ENCODE results near the gene NTSR1. TPM values are rescaled to one million over a fixed set of nuclear protein-coding genes. Genes with fewer than 3 reads are reported as not detected.
A peak's percentile ranks its signal among the peaks of the same experiment; 100 is the strongest.

The NTSR1 gene
- total and polyA plus RNA-seq, 12 donors: 0.03 to 0.14 (median 0.11) TPM; not detected in 9

DNA sequence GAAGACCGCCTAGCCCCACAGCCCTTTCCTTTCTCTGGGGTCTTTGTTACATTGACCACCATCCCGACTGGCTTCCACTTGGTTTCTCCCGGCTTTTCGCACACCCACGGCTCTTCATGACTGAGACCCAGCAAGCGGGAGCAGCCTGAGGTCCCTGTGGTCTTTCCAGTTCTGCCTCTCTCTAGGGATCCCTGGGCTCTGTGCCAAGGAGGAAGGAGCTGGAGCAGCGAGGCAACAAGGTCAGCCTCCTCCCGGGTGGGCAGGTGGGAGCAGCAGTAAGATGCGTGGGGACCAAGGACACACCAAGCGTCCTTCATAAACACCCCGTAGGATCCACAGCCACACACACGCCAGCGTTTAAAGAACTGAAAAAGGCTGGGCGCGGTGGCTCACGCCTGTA is 58.1 kb downstream of the NTSR1 start:
- Histone ChIP-seq H3K9me3 (replicated peaks in 1 of 3) (no peaks in the 10 kb centered on the region), H3K27ac (no peak overlapping the region), H3K27me3 (peaks cover 4% of the 10 kb centered on the region), H3K4me1 (replicated peaks in 1 of 2) (peaks cover 4 to 8% of the 10 kb centered on the region in 2 donors), H3K36me3 (replicated peaks in 1 of 2) (no peaks in the 10 kb centered on the region), H3K4me3 (no peak overlapping the region)
- TF ChIP-seq, protein P1, sequence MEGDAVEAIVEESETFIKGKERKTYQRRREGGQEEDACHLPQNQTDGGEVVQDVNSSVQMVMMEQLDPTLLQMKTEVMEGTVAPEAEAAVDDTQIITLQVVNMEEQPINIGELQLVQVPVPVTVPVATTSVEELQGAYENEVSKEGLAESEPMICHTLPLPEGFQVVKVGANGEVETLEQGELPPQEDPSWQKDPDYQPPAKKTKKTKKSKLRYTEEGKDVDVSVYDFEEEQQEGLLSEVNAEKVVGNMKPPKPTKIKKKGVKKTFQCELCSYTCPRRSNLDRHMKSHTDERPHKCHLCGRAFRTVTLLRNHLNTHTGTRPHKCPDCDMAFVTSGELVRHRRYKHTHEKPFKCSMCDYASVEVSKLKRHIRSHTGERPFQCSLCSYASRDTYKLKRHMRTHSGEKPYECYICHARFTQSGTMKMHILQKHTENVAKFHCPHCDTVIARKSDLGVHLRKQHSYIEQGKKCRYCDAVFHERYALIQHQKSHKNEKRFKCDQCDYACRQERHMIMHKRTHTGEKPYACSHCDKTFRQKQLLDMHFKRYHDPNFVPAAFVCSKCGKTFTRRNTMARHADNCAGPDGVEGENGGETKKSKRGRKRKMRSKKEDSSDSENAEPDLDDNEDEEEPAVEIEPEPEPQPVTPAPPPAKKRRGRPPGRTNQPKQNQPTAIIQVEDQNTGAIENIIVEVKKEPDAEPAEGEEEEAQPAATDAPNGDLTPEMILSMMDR (IDR thresholded peaks at IDR 0.05): no peak
- no peak for TF ChIP-seq POLR2A (IDR thresholded peaks at IDR 0.05)
- 36 to 46% (median 43%) methylated on average over 16 of the region's 16 CpGs for WGBS, 4 donors
- intact Hi-C loops (cut with DNase I): no loop called here
- DNase-seq: no peak

GRCh38 chr20:62768234-62768546 is 59.6 kb downstream of the NTSR1 start:
- 82 to 91% (median 86%) methylated on average over 4 to 8 of the region's 8 CpGs for WGBS, 4 donors
- DNase-seq: no peak
- Histone ChIP-seq H3K36me3 (replicated peaks in 1 of 2) (no peaks in the 10 kb centered on the region), H3K27ac (peak overlapping the region in 1 of 5 donors; percentile 16), H3K4me3 (no peak overlapping the region), H3K4me1 (replicated peaks in 1 of 2) (peaks cover 8 to 15% of the 10 kb centered on the region in 2 donors), H3K9me3 (replicated peaks in 1 of 3) (no peaks in the 10 kb centered on the region), H3K27me3 (peaks cover 4% of the 10 kb centered on the region)
- intact Hi-C loops (cut with DNase I): no loop called here
- TF ChIP-seq POLR2A (IDR thresholded peaks at IDR 0.05): no peak
- TF ChIP-seq, protein P1 (IDR thresholded peaks at IDR 0.05): no peak

DNA sequence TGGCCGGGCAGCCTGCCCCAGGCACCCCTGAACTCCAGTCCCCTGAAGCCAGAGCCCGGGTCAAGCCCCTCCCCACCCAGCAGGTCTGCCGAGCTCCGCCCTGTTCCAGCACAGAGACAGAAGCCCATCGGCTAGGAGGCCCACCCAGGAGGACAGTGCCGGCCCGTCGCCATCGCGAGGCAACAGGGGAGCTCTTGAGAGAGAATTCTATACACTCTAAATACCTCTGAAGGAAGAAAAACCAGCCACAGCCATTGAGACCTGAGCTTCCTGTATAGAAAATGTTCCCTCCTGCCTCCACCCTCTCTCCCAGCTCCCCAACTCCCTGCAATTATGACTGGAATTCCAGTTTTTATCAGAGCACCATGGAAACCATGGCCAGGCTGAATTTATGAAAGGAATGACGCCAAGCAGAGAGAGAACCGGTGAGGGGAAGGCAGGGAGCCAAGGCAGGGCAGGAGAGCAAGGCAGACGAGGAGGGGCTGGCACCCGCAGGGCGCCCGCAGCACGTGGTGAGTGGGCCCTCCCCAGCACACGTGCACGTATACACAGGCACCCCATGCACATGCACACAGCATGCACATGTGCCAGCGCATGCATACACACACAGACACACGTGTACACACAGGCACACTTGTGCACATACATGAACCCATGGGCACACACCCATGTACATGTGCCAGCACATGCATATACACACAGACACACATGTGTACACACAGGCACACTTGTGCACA is 60.1 kb downstream of the NTSR1 start:
- intact Hi-C loops (cut with DNase I): no loop called here
- peaks cover 4% of the 10 kb centered on the region for H3K27me3 ChIP-seq
- peaks cover 8 to 15% of the 10 kb centered on the region in 2 donors for H3K4me1 ChIP-seq (replicated peaks in 1 of 2)
- peak in 1 of 2 donors; percentile 19 for TF ChIP-seq POLR2A (IDR thresholded peaks at IDR 0.05)
- TF ChIP-seq, protein P1 (IDR thresholded peaks at IDR 0.05): no peak
- DNase-seq: peak; percentile 71 to 90 (median 79)
- H3K36me3 ChIP-seq (replicated peaks in 1 of 2): no peaks in the 10 kb centered on the region
- H3K27ac ChIP-seq: peak overlapping the region in 1 of 5 donors; percentile 16
- H3K4me3 ChIP-seq: no peak overlapping the region
- H3K9me3 ChIP-seq (replicated peaks in 1 of 3): no peaks in the 10 kb centered on the region
- WGBS, 4 donors: 31 to 44% (median 39%) methylated on average over 13 to 21 of the region's 21 CpGs

GRCh38 chr20:62769346-62770071 is 60.9 kb downstream of the NTSR1 start:
- DNase-seq: no peak

More at GRCh38 chr20:62769346-62770071, 60.9 kb downstream of the NTSR1 start:
- peaks cover 8 to 15% of the 10 kb centered on the region in 2 donors for H3K4me1 ChIP-seq (replicated peaks in 1 of 2)
- no peak overlapping the region for H3K4me3 ChIP-seq
- intact Hi-C loops (cut with DNase I): no loop called here
- no peaks in the 10 kb centered on the region for H3K36me3 ChIP-seq (replicated peaks in 1 of 2)
- no peaks in the 10 kb centered on the region for H3K9me3 ChIP-seq (replicated peaks in 1 of 3)
- TF ChIP-seq POLR2A (IDR thresholded peaks at IDR 0.05): no peak
- TF ChIP-seq, protein P1 (IDR thresholded peaks at IDR 0.05): no peak
- 83 to 88% (median 85%) methylated on average over 5 to 16 of the region's 16 CpGs for WGBS, 4 donors
- peaks cover 1% of the 10 kb centered on the region for H3K27me3 ChIP-seq
- no peak overlapping the region for H3K27ac ChIP-seq
